ENCODE data around the gene GPR42.
"Not testable (repeated sequence)": the region's sequence is repeated elsewhere in the genome, so short reads cannot be mapped to it uniquely, and the experiment has no call there.

GPR42 gene

DNA sequence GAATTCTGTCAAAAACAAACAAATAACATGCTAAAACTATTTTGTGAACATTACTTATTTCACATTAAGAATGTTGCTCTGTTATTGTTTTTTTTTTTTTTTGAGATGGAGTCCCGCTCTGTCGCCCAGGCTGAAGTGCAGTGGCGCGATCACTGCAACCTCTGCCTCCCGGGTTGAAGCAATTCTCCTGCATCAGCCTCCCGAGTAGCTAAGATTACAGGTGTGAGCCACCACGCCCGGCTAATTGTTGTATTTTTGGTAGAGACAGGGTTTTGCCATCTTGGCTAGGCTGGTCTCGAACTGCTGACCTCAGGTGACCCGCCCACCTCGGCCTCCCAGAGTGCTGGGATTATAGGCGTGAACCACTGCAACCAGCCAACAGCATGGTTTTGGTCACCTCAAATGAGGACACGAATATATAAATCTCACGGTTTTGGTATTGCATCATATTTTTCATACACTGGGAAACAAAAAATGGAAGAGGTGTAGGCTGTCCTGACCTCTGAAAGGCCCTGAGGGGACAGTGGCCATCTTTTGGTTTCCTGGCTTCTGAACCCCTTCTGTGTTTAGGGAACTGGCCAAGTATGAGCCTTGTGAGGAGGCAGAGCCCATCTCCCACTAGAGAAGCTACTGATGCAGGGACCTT lies 25.5 kb downstream of the GPR42 start:
- DNase-seq (ENCODE audit: low spot score): no peak

GRCh38 chr19:35397064-35397463 lies 26.2 kb downstream of the GPR42 start:
- DNase-seq (ENCODE audit: low spot score): no peak

DNA sequence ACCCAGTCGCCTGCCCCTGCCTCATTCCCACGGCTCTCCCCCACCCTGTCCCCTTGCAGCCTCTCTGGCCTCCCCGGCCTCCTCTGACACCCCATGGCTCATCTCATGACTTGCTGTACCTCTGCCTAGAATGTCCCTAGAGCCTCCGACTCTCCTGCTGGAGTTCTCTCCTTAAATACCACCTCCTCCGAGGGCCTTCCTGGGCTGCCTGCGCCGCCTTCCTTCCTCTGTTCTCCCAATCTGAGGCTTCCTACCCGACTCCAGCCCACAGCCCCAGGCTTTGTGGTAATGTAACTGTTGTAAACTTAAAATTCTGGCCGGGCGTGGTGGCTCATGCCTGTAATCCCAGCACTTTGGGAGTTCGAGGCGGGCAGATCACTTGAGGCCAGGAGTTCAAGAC lies 27.7 kb downstream of the GPR42 start:
- DNase-seq (ENCODE audit: low spot score): no peak

- no peak for DNase-seq (ENCODE audit: low spot score)
Measured at GRCh38 chr19:35399231-35399630, 28.4 kb downstream of the GPR42 start.

DNA sequence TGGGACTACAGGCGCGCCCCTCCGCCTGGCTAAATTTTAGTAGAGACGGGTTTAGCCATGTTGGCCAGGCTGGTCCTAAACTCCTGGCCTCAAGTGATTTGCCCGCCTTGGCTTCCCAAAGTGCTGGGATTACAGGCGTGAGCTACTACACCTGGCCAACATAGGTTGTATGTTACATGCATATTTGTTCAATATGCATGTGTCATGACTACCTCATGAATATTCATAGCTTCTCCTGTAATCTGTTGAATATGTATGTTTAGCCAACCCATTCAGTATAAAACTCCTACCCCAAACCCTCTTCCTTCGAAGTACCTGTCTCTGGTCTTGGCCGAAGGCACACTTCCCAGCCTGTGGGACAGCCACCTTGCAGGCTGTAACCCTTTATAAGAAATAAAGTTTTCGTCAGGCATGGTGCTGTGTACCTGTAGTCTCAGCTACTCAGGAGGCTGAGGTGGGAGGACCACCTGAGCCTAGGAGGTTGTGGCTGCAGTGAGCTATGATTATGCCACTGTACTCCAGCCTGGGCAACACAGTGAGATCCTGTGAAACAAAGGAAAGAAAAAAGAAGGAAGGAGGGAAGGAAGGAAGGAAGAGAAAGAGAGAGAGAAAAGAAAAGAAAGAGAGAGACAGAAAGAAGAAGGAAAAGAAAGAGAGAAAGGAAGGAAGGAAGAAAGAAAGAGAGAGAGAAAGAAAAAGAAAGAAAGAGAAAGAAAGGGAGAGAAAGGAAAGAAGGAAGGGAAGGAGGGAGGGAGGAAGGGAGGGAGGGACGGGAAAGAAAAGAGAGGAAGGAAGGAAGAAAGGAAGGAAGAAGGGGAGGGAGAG lies 29.3 kb downstream of the GPR42 start:
- no peak for DNase-seq (ENCODE audit: low spot score)

GRCh38 chr19:35400773-35401100 lies 29.9 kb downstream of the GPR42 start:
- DNase-seq (ENCODE audit: low spot score): no peak

GRCh38 chr19:35401416-35401815 lies 30.5 kb downstream of the GPR42 start:
- not testable (repeated sequence) for DNase-seq (ENCODE audit: low spot score)

GRCh38 chr19:35403116-35403760 lies 32.4 kb downstream of the GPR42 start:
- no peak for DNase-seq (ENCODE audit: low spot score)

DNA sequence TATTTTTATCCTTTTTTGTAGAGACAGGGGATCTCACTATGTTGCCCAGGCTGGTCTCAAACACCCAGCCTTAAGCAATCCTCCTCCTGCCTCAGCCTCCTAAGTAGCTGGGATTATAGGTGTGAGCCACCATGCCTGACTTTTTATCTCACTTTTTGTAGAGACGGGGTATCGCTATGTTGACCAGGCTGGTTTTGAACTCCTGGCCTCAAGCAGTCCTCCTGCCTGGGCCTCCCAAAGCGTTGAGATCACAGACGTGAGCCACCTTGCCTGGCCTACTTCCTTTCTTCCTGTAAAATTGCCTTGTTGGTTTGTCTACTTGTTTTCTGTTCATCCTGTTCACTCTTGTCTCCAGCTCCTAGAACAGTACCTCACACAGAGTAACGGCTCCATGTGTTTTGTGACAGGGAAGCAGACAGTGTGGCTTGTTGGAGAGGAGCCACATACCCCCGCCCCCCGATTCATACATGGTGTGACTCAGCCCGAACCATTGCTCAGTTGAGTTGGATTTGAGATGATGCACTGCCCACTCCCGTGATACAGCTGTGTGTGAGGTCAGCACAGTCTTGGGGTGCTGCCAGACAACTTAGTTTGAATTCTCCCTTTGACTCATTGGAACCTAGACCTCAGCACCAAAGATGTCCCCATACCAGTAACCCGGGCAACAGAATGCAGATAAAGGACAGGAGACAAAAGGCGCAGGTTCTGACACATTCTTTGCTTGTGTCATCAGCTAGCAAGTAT lies 34.2 kb downstream of the GPR42 start:
- DNase-seq (ENCODE audit: low spot score): peak; percentile 49

DNA sequence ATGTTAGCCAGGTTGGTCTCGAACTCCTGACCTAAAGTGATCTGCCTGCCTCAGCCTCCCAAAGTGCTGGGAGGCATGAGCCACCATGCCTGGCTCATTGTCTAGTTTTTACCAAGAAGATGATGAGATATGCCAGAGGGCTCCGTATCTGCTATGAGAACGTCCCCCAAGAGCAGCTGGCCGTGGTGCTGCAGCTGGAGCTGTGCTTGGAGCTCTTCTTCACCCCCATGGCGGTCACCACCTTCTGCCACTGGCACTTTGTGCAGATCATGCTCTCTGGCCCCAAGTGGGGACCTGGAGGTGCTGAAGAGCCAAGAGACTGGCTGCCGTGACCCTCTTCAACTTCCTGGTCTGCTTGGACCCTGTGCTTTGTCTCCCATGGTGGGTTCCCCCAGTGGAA lies 36.8 kb downstream of the GPR42 start:
- no peak for DNase-seq (ENCODE audit: low spot score)

GRCh38 chr19:35408284-35409171 lies 37.7 kb downstream of the GPR42 start:
- DNase-seq (ENCODE audit: low spot score): no peak

DNA sequence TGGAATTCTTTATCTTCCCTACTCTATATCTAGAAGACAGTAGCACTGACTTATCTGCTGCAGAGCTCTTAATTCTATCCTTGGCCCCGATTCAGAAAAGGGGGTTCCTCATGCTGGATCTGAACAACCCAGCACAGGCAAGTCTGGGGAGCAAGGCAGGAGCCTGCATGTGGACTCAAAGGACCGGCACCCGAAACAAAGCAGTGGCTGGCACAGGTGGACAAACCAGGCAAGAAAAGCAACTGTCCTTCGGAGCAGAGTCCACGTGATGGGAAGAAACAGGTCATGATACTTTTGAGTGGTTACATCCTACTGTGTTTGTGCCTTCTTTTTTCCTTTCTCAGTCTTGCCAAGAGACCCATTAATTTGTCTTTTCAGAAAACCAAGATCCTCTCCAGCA lies 38.3 kb downstream of the GPR42 start:
- no peak for DNase-seq (ENCODE audit: low spot score)

DNA sequence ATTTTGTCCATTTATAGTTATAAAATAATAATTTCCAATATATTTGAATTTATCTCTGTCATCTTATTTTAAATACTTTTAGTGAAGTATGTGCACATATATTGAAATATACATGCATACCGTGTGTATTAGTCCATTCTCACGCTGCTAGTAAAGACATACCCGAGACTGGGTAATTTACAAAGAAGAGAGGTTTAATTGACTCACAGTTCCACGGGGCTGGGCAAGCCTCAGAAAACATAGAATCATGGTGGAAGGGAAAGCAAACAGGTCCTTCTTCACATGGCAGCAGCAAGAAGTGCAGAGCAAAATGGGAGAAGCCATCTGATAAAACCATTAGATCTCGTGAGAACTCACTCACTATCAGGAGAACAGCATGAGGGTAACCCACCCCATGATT lies 39.6 kb downstream of the GPR42 start:
- DNase-seq (ENCODE audit: low spot score): no peak

- no peak for DNase-seq (ENCODE audit: low spot score)
Measured at GRCh38 chr19:35414442-35414841, 43.6 kb downstream of the GPR42 start.

DNA sequence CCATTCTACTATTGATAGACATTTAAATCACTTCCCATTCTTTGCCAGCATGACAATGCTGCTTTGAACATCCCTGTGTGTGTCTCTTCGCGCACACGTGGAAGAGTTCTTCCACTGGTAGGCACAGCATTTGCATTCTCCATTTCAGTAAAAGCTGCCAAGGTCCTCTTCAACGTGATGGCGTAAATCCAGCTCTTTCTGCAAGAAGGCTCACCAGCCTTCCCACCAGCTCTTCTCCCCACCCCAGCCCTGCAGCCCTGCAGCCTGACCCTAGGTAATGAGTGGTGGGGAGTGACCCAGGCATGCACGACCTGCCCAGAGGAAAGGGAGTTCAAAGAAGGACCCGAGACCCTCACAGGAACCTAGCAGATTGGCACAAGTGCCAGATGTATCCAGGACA lies 45.5 kb downstream of the GPR42 start:
- no peak for DNase-seq (ENCODE audit: low spot score)

DNA sequence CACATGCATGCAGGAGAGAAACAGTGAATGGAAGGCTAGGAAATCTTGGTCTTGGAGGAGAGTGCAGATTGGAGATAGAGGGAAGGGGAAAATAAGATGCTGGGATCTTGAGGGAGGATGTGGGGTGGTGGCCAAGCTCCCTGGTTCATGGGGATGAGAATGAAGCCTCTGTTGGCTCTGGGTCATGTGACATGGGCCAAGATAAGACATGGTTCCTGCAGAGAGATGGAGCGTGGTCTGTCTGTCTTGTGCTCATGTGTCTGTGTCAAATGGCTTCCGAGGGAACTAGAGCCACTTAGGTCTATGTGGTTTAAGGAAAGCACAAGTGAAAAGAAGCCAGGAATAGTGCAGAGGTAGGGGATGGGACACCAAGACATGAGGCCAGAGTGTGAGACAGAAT lies 46.4 kb downstream of the GPR42 start:
- DNase-seq (ENCODE audit: low spot score): no peak

- no peak for DNase-seq (ENCODE audit: low spot score)
Measured at GRCh38 chr19:35417713-35418534, 47.1 kb downstream of the GPR42 start.

DNA sequence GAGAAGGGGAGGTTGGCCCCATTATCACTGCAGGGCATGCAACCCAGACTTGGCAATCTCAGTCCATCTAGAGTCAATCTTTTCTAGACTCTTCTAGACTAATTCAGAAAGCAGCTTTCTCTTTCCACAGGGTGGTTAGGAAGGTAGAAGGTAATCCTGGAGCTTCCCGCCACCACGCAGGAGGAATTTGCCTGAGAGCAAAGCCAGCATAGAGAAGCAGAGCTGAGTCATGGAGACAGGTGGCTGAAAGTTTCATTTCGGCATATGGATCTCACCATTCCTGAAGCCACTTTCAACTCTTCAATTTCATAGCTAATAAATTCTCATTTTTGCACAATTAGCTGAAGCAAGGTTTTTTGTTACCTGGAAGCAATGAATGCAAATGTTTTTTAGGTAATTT lies 48.2 kb downstream of the GPR42 start:
- no peak for DNase-seq (ENCODE audit: low spot score)

DNA sequence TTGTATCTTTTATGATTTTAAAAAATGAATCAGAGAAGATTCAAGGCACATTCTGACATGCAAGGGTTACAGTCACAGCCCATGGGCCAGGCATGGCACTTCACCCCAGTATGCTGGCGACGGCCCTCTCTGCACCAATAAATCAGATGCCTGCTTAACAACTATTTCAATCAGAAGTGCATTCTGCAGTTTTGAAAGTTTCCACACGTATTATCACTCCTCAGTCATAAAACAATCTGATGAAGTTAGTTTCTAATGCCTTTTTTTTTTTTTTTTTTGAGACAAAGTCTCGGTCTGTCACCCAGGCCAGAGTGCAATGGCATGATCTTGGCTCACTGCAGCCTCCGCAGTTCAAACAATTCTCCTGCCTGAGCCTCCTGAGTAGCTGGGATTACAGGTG lies 48.9 kb downstream of the GPR42 start:
- DNase-seq (ENCODE audit: low spot score): no peak

DNA sequence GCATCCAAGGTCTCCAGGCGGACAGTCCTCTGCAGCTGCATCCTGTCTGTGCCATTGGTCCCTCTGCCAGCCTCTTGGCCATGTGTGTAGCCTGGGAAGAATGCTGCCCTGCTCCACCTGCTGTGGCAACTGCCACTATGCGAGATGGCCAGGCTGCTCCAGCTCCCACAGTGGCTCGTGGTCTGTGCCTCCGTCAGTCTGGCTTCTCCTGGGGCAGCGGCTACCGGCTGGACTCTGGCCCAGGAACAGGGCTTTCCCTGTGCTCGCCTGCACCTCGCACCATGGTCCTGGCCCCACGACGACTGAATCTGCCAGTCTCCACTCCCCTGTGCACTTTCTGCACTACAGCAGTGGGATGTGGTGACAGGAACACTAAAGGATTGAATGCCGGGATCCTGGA lies 50.5 kb downstream of the GPR42 start:
- DNase-seq (ENCODE audit: low spot score): no peak

All from hepatic stellate cell (primary cell).